ENCODE data around the gene MOGAT3. TPM values are rescaled to one million over a fixed set of nuclear protein-coding genes. Genes with fewer than 3 reads are reported as not detected.

Gene MOGAT3, protein sequence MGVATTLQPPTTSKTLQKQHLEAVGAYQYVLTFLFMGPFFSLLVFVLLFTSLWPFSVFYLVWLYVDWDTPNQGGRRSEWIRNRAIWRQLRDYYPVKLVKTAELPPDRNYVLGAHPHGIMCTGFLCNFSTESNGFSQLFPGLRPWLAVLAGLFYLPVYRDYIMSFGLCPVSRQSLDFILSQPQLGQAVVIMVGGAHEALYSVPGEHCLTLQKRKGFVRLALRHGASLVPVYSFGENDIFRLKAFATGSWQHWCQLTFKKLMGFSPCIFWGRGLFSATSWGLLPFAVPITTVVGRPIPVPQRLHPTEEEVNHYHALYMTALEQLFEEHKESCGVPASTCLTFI
- total RNA-seq, result not detected in 2 replicates

DNA sequence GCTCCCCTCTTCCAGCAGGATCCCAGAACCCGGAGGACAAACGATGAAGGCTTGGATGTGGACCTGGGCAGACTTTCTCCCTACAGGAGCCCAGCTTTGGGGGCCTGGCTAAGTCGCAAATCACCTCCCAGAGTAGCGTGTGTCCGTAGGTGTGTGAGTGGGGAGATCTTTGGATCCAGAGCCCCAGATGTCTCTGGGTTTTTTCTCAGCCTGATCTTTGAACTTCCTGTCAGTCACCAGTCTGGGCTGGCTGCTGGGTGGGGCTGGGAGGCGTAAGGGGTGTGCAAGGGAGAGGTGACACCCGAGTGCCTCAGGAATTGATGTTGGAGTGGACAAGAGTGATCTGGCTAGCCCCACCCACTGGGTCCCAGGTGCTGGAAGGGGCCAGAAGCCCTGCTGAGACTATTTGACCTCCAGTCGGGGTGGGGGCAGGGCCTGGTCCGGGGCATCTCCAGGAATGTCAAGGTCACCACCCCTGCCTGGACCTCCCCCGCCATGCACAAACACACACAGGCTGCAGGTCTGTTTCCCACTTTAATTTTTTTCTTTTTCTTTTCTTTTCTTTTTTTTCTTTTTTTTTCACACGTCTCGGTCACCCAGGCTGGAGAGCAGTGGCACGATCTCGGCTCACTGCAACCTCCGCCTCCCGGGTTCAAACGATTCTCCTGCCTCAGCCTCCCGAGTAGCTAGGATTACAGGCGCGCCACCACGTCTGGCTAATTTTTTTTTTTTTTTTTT is at the start of gene MOGAT3:
Gene MOGAT3 (minus strand): TSS at position 175 of the 738 bp plus-strand sequence. CDS start 182 bp downstream, outside the sequence.
- intact Hi-C loops (cut with micrococcal nuclease), result loop anchor here (5.0 kb wide), 1 partner anchor 41 kb away; no protein-coding TSS in a partner anchor

DNA sequence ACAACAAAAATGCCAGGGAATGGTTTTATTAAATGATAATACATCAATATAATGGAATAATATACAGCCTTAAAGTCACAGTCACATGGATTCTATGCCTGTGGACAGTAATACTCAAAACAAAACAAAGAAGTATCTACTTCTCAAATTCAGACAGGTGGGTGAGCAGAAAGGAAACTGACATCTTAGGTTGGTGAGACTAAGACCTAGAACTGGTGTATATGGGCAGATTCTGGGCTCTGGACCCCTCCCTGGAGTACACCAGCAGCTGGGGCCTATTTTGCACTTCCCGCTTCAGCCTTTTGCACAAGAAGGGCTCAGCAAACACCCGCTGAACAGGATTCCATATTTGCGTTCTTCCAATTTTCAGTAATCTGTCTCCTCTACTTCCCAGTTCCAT is 49.5 kb upstream of the MOGAT3 start:
- intact Hi-C loops (cut with micrococcal nuclease), result loop anchor here (5.0 to 10.0 kb wide), 2 partner anchors 638 to 1114 kb away; partner anchors contain the start of gene MOSPD3

DNA sequence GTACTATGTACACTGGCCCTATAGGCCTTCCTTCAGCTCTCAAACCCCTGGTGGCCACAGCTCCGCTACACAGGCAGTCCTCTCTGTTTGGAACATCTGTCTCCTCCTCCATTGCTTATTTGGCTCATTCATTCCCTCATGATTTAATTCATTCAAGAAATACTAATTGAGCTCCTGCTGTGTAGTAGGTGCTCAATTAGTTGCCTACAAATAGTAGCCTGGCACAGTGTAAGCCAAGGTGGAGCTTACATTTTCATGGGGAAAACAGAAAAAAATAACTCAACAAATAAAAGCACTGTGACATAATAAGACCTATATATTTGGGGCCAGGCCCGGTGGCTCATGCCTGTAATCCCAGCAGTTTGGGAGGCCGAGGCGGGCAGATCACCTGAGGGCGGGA is 47.4 kb upstream of the MOGAT3 start:
- intact Hi-C loops (cut with micrococcal nuclease), result no loop called here

DNA sequence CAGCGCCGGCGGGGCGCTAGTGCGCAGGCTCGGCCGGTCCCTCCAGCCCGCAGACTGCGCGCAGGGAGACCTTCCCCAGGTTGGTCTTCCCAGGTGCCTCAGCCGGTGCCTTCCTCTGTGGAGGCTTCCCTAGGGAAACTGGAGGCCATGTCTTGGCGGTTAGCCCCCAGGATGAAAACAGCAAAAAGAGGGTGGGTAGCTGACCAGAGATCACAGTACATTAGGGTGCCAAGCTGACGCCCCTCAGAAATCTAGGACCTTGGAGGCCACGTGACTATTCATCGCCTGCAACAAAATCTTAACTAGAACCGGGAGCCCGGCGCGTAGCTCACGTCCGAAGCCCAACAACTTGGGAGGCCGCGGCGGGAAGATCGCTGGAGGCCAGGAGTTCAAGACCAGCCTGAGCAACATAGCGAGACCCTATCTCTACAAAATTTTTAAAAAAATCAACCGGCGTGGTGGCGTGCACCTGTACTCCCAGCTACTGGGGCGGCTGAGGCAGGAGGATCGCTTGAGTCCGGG is 44.4 kb upstream of the MOGAT3 start:
- intact Hi-C loops (cut with micrococcal nuclease), result loop anchor here (2.0 kb wide), 2 partner anchors 80 to 160 kb away; partner anchors contain the start of genes TRIM56 and VGF

DNA sequence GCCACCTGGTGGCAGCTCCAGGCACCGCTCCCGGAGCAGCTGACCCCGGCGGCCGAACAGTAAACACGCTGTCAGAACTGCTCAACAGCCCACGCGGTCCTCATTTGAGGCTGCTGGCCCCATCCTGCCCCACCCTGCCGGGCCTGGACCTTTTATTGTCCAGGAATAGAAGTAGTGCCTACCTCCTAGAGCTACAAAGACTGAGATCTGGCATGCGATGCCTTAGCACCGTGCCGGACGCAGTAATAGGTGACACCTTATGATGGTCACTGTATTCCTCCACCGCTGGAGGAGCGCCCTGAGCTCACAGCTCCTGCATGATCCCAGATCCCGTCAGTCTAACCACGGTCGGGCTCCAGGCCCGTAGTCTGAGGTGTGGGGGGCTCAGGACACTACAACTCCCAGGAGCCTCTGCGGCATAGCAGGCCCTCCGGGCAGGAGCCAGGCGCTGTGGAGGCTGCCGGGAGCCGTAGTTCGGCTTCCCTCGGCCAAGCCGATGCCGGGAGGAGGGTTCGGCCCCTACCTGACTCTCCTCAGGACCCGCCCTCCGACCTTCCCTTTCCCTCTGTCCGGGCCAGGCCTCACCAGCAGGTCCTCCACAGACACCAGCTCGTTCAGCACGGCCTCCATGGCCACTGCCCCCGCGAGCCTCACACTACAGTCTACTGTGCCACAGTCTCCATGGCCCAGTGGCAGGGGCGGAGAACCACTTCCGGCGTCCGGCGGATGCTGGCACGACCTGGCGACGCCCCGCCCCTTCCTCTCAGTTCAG is 43.7 kb upstream of the MOGAT3 start, which contains the start of gene FIS1:
Gene FIS1 (minus strand): TSS at position 707 of the 772 bp plus-strand sequence. CDS start 77 bp downstream, at position 630.
- intact Hi-C loops (cut with micrococcal nuclease), result loop anchor here (1.0 to 5.0 kb wide), 12 partner anchors 8 to 369 kb away; partner anchors contain the start of genes AP1S1, IFT22, MOGAT3 and SRRT

DNA sequence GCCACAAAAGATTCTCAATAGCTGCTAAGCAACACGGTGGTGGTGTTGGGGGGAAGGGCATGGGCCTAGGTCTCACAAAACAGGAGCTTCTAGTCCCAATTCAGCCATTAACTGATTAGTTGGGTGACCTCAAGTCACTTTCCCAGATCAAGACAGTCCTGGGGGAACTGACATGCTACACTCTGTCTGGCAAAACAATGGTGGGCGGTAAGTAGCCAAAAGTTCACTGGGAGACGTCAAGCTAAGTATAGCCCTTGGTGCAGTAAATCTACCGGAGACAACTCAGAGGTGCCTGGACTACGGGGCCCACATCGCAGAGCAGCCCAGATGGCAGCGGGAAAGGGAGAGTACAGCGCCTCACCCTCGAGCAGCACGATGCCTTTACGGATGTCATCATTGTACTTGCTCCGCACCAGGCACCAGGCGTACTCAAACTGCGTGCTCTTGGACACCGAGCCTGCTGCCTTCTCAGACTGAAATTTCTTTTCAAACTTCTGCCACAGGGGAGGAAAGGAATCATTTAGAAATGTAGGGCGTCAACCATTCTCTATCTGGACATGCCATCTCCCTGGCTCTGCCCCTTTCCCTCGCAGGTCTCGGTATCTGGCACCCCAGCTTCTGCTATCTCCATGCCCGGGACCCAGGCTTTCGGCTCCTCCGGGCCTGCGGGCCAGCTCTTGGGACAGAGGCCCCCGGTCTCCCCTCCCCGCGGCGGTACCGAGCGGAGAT is 43.0 kb upstream of the MOGAT3 start:
- intact Hi-C loops (cut with micrococcal nuclease), result loop anchor here (1.0 to 5.0 kb wide), 12 partner anchors 8 to 369 kb away; partner anchors contain the start of genes AP1S1, IFT22, MOGAT3 and SRRT

DNA sequence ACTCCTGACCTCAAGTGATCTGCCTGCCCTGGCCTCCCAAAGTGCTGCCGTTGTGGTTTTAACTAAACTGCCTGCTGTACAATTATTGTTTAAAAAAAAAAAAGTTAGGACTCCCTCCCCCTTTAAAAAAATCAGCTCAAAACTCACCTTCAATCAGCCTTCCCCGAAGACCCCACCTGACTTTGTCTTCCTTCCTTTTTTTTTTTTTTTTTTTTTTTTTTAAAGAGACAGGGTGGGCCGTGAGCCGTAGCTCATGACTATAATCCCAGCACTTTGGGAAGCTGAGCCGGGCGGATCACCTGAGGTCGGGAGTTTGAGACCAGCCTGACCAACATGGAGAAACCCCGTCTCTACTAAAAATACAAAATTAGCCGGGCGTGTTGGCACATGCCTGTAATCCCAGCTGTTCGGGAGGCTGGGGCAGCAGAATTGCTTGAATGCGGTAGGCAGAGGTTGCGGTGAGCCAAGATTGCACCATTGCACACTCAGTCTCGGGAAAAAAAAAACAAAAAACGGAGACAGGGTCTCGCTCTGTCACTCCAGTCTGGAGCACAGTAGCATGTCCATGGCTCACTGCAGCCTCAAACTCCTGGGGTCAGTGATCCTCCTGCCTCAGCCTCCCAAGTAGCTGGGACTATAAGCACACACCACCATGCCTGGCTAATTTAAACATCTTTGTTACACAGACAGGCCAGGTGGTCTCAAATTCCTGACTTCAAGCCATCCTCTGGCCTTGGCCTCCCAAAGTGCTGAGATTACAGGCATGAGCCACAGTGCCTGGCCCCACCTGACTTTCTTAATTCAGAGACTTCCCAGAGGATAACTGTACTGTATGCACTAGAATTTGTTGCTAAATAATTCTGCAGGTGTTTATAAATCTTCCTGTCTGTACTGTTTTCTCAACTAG is 40.9 kb upstream of the MOGAT3 start:
- intact Hi-C loops (cut with micrococcal nuclease), result loop anchor here (5.0 kb wide), 1 partner anchor 39 kb away; the partner anchor contains the start of gene MOGAT3

DNA sequence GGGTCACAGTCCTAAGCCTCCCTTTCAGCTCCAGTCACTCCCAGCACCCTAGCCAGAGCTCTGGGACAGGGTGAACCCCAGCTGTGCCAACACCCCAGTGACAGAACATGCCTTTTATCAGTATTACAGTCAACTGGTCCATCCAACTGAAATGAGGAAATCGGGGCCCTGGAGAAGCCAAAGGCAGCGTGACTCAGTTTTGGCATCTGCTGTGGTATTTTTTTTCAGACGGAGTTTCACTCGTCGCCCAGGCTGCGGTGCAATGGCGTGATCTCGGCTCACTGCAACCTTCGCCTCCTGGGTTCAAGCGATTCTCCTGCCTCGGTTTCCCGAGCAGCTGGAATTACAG is 40.2 kb upstream of the MOGAT3 start:
- intact Hi-C loops (cut with micrococcal nuclease), result loop anchor here (5.0 kb wide), 1 partner anchor 39 kb away; the partner anchor contains the start of gene MOGAT3

DNA sequence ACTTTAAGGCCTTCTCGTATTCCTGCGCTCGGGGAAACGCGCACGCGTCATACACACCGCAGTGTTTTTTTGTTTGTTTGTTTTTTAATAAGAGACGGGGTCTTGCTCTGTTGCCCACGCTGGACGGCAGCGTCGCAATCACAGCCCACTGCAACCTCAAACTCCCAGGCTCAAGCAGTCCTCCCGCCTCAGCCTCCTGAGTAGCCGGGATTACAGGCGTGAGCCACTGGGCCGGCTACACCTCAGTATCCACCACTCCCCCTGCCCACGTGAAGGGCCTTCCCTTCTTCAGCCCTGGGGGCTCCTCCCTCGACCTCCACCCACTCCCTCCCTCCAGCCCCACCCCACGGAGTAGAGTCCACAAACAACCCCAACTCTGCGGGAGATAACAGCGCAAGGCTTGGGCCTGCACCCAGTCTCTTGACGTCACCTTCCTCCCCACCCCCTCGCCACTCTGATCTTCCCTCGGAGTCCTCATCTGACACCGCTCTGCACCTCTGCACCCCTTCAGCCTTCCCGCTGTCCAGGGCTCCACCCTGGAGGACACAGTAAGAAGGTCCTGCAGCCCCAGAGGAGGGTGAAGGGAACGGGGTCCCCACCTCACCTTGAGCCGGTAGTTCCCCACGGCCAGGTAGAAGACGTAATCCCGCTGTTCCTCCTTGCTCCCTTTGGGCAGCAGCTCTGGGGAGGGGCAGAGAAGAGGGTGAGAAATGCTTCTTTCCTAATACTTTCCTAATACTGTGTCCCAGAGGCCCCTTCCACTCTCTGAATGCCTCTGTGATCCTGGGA is 39.6 kb upstream of the MOGAT3 start:
- intact Hi-C loops (cut with micrococcal nuclease), result loop anchor here (5.0 kb wide), 1 partner anchor 38 kb away; the partner anchor contains the start of gene MOGAT3

DNA sequence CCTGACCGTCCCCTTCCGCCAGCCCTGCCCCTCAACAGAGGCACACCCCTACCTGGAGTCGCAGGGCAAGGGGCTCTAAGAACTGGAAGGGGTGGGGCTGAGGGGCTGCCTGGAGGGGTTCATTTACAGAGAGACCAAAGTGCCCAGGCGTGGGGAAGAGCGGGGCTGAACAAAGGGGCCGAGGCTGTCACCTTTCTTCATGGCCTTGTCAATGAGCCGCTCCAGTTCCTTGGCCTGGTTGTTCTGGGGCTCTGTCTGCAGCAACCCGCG is 39.0 kb upstream of the MOGAT3 start:
- intact Hi-C loops (cut with micrococcal nuclease), result loop anchor here (5.0 kb wide), 1 partner anchor 38 kb away; the partner anchor contains the start of gene MOGAT3

DNA sequence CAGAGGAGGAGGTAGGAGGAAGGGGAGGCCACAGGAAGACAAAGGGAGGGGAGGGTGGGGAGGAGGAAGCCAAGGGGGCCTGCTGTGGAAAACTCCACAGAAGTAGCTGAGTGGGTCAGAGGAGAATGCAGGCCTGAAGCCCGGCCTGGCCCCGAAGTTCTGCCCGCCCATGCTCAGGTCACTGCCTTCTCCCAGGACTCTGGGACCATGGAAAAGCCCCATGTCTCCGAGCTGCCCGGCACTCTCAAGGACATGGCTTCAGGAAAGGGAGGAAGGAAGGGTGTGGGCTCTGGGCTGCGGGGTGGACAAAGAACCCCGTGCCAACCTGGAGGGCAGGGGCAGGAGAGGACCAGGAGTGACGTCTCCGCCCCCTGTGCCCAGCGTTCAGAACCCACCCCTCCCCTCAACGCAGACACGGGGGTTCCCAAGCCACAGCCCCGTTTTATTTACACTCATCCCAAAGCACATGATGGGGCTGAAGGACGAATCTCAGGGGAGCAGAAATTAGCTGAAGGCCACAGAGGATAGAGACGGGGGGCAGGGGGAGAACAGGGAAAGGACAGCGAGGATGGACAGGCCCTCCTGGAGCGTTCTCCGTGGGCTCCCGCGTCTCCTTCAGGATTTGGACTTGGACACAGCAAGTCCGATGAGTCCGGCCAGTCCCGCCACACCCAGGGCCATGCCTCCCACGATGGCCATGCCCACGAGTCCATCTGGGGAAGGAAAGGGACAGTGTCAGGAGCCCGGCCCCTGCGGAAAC is 38.5 kb upstream of the MOGAT3 start:
- intact Hi-C loops (cut with micrococcal nuclease), result no loop called here

DNA sequence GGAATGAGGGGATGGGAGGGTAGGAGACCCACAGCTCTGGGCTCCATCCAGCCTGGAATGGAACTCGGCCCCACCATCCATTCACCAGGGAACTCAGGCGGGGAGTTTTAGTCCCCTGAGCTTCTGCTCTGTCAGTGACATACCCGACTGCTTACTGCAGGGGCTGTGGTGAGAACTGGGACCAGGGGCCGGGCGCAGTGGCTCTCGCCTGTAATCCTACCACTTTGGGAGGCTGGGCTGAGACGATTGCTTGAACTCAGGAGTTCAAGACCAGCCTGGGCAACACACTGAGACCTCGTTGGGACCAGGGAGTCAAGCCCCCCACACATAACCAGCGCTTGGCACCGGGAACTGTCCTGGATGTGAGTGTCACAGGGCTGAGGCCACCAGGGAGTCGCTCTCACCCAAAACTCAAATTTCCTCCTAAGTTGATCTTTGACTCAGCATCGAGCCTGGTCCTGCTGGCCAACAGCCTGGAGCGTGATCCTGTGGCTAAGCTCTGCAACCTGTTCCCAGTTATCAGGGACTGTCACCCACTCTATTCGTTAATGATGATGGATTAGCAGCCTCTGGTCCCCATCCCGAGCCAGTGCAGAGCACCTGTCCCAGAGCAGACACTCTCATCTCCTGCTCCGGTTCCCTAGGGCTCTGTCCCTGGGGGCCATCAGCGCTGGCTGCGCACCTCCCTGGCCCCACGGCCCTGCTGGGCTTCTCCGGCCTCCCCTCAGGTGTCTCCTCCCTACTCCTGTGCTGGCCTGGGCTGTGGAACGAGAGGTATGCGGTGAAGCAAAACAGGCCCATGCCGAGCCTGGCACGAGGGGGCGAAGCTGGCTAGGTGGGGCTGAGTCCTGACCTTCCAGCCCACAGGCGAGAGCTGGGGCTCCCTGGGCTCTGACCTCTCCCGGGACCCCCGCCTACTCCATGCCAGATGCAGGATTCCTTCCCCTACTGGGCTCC is 37.7 kb upstream of the MOGAT3 start:
- intact Hi-C loops (cut with micrococcal nuclease), result no loop called here

DNA sequence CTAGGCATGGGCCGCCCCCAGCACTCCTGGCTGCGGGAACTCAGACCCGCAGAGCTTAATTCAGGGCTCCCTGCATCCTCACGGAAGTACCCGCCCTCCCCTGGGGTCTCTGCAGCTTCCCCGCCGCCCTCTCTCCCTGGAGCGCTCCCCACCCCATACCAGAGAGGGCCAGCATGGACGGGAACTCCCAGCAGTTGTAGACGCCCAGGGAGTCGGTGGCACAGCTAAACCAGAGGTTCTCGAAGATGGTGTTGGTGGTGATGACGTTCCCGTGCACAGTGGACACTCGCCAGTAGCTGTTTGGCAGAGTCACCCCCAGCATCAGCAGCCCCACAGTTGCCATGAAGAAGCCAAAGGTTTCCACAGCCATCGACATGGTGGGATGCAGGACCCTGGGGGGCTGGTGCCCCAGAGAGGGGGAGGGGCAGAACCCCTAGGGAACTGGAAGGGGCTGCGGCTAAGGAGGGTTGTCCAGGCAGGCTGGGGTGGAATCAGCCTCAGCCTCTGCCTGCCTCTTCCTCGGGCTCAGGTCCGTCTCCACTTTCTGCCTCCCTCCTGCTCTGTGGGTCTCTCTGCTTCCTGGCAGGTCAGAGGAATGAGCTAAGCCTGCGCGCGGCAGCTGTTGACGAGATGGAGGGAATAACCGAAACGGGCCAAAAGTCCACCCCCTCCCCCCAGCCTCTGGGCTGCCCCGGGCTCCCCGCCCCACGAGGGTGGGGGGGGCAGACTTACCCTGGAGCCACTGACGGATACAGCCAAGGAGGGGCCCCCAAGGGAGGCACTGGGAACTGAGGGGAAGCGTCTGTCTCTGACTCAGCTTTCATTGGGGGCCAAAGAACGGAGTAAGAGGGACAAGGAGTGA is 36.6 kb upstream of the MOGAT3 start, which contains the start of gene CLDN15:
Gene CLDN15 (minus strand): TSS at position 597 of the 862 bp plus-strand sequence. CDS start 221 bp downstream, at position 376.
- intact Hi-C loops (cut with micrococcal nuclease), result no loop called here

DNA sequence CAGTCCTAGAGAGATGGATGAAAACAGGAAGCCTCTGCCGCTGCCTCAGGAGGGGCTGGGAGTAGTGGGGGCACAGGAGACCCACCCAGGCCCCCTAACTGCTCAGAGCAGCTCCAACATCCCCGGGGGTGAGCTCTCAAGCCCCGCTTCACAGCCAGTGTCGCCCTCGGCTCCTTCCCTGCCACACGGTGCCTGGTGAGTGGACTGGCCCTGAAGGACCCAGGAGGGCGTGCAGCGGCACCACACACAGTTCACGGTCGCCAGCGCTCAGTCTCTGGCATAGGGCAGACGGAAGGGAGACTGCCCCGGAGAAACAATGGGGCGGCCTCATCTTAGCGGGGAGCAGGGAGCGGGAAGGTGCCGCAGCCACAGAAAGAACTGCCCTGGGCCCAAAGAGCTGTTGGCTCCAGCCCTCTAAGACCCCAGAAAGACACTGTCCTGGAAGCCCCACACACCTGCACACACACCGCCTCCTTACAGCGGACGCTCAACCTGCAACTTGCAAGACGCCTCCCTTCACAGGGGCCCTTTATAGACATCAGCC is 35.5 kb upstream of the MOGAT3 start:
- intact Hi-C loops (cut with micrococcal nuclease), result no loop called here

DNA sequence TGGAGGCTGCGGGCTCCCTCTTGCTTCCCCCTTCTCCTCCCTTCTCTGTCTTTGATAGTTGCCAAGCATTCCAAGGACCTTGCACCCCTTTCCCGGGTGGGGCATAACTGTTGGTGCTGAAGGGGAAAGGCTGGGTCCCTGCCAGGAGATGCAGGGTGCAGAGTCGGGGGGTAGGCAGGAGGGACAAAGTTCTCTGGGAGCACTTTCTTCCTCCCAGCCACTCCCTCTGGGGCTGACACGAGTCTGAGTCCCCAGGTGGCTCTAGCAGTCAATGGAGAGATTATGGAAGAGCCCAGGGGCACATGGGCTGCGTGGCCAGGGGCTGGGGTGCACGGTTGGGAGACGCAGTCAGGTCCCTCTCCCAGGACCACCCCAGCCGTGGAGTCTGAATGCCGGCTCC is 34.7 kb upstream of the MOGAT3 start:
- intact Hi-C loops (cut with micrococcal nuclease), result no loop called here
